Retinal pigment epithelial cell (primary cell): ENCODE measurements around the gene CALD1.

Experiments used
- DNase-seq: peaks from one replicate; pipeline ENCODE4 v3.0.0-alpha.2; 2010; ENCODE audit warnings: low read depth
- H3K4me3 ChIP-seq: 2 replicates; pipeline ENCODE4 v1.5.1; 2011; ENCODE audit warnings: mild to moderate bottlenecking, low read length, control low read depth, moderate library complexity
- TF ChIP-seq, protein P1 (sequence below): conservative IDR thresholded peaks from 2 replicates; pipeline ENCODE4 v1.5.1; 2011; ENCODE audit warnings: low read depth, low read length, control low read depth, inconsistent platforms

CALD1 gene

DNA sequence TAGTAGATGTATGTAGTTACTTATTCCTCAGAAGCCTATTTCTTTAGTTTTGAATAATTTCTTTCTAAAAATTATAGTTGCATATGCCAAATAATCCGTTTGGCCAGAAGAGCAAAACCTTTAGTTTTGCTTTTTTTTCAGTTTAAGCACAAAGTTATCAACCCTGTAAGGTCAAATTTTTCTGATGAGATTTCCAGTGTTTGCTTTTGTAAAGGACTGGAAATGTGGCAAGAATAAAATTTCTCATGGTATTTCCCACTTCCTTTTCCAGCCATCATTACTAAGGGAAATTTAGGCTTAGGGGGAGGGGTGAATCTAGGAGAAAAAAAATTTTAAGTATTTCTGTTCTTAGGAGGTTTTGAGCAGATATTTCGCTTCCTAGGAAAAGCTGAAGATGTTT, 7.6 kb downstream of the CALD1 start:
- TF ChIP-seq, protein P1, sequence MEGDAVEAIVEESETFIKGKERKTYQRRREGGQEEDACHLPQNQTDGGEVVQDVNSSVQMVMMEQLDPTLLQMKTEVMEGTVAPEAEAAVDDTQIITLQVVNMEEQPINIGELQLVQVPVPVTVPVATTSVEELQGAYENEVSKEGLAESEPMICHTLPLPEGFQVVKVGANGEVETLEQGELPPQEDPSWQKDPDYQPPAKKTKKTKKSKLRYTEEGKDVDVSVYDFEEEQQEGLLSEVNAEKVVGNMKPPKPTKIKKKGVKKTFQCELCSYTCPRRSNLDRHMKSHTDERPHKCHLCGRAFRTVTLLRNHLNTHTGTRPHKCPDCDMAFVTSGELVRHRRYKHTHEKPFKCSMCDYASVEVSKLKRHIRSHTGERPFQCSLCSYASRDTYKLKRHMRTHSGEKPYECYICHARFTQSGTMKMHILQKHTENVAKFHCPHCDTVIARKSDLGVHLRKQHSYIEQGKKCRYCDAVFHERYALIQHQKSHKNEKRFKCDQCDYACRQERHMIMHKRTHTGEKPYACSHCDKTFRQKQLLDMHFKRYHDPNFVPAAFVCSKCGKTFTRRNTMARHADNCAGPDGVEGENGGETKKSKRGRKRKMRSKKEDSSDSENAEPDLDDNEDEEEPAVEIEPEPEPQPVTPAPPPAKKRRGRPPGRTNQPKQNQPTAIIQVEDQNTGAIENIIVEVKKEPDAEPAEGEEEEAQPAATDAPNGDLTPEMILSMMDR: no peak
- DNase-seq: no peak
- H3K4me3 ChIP-seq: no peak overlapping the region

DNA sequence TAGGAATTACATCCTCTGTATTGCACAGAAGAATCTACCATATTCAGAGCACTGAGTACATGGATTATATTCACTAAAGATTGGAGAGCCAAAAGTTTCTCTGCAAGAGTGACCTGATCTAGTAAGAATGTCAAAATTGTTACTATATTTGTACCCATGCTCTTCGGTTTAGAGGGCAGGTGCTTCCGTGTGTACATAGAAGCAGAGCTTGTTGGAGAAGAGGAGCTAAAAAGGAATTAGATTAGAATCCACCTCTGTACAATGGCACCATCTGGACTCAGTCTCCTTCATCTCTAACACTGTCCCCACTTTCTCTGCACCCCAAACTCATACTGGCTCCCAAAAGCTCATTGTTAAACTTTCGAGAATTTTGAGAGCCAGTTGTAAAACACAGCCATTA, 8.3 kb downstream of the CALD1 start:
- DNase-seq: no peak
- H3K4me3 ChIP-seq: no peak overlapping the region
- TF ChIP-seq, protein P1: no peak

DNA sequence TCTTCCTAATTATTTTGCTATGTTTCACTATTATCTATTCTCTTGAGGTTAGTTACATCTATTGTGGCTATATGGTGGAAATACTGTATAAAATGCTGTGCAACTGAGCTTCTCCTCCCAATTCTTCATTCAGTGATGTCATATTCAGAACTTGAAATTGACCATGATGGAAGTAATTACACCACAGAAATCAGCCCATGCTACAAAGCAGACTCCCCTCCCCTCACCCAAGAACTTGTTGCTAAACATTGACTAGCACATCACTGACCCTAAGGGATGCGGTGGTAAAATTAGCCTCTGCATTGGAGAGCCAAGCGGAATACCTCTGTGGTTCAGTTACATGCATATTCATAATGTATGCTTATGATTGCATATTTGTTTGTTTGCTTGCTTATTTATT, 8.8 kb downstream of the CALD1 start:
- TF ChIP-seq, protein P1: no peak
- no peak overlapping the region for H3K4me3 ChIP-seq

DNA sequence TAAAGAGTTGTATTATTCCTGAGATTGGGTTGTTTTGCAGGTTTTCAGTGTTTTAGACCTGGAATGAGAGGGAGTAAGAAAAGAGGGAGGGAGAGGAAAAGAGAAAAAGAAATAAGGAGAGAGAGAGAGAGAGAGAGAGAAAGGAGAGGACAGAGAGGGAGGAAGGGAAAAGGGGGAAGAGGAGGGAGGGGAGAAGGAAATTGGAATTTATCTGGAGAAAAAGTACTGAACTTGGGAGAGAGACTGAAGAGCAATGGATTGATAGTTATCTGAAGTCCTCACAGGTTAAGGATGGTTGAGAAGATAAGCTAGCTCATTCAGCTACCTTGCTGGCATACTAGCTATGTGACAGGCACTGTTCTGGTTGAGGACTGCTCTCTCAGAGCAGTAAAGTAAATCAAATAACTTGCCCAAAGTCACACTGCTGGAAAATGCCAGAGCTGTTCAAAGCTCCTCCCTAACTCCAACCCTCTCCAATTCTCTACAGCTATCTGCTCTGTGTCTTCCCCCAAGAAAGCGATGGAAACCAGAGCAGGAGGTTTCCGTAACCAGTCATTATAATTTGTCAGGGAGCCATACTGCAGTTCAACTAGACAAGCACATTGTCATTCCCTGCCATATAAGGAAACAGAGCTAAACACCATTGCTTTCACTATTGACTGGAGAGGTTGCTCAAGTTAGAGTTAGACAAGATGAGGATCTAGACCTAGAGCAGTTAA, 10.7 kb downstream of the CALD1 start:
- TF ChIP-seq, protein P1: no peak
- H3K4me3 ChIP-seq: no peak overlapping the region
- DNase-seq: no peak

More for the DNA sequence above, 8.8 kb downstream of the CALD1 start:
- no peak for DNase-seq

DNA sequence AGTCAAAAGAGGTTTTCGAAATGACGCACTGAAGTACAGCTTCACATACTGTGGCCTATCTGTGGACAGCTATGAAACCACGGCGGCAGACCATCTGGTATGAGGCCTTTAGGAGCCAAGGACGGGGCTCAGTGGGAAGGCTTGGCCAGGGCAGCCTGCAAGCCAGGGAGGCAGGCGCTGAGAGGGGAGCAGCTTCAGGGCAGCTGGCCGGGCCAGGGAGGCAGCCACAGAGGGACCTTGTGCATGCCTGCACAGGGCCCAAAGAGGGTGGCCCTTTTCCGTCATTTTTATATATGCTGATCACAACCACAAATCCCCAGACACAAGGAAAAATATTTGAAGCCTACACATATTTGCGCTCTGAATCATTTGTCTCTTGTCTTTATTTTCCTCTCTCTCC, 13.5 kb downstream of the CALD1 start:
- TF ChIP-seq, protein P1: no peak
- no peak overlapping the region for H3K4me3 ChIP-seq
- no peak for DNase-seq

DNA sequence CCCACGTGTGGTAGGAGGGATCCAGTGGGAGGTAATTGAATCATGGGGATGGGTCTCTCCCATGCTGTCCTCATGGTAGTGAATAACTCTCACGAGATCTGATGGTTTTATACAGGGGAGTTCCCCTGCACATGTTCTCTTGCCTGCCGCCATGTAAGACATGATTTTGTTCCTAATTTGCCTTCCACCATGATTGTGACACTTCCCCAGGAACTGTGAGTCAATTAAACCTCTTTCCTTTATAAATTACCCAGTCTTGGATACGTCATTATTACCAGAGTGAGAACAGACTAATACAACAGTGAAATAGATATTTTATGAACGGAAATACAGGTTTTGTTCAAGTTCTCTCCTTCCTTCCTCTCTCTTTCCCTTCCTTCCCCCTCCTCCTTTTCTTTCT, 15.8 kb downstream of the CALD1 start:
- TF ChIP-seq, protein P1: no peak
- DNase-seq: no peak
- H3K4me3 ChIP-seq: no peak overlapping the region

DNA sequence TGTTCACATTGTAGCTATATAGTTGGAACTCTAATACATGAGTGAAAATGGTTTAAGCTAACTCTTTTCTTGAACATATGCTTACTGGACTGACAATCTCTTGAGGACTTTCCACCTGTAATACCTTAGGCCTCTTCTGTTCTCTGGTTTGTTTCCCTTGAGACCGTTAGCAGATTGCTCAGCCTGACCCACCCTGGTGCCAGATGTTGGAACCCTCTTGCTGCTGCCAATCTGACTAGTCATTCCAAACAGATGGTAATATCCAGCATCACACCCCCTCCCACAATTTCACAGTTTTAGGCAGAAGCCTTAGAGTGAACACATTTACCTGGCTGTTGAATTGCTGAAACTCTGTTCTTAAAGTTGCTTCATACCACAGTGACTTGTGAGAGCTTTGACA, 18.7 kb downstream of the CALD1 start:
- DNase-seq: no peak
- H3K4me3 ChIP-seq: no peak overlapping the region
- TF ChIP-seq, protein P1: no peak
